Amniotic stem cell (primary cell): ENCODE measurements around the gene HADHA.
A peak's percentile ranks its signal among the peaks of the same experiment; 100 is the strongest.

Experiments
- DNase-seq: peaks from one replicate; lab custom pipeline; 2025; lab: John Stamatoyannopoulos, UW

Gene HADHA

DNA sequence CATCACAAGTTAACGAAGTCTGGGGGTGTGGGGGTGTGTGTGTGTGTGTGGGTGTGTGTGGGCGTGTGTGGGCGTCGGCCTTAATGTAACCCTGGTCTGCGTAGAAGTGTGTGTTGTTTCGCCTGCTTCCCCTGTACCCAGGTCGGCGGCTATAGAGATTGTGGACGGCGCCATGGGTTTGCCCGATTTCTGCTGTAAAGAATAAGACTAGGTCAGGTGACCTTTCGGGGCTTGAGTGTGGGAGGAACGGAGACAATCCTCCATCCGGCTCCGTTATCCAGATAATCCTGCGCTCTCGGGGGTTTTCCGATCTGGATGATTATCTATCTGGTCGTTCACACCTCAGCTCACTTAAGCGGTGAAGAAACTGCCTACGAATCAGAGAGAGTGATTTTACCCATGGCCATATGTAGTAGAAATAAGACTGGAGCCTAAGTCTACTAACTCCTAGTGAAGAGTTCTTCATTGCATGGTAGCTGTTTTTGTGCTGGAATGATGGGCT, 850 bp upstream of the HADHA start:
- DNase-seq, result peak; percentile 24

DNA sequence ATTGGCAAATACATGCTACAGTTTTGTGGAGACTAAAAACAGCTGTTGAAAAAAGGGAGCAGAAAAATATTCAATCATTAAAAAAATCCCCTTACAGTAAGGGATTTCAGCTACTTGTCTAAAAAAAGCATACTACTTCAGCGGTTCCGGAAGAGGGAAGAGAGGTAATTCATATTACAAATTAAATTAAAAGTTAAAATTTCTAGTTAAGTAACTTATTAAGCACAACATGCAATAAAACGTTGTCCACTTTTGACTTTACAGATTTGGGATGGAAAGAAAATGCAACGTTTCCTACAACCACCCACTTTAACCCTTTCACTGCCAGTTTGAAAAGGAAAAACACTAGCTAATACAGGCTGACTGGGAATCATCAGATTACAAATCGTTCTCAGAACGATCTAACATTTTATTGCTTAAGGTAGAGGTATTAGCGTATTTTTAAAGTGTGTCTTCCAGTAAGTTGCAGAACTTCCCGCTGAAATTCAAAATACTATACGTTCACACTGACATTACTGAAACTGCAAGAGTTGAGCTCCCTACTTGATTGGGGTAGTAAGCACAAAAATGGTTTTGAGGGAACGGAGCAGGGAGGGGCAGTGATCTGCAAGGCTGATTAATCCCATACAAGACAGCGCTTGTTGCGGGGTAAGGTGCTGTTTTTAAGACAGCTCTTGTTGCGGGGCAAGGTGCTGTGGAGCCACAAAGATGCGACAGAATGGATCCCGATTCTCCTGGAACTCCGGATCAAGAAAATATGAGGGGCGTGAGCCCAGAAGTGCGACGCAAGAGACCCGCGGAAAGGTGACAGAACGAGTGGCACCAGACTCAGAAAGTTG, 743 bp downstream of the HADHA start:
- no peak for DNase-seq

DNA sequence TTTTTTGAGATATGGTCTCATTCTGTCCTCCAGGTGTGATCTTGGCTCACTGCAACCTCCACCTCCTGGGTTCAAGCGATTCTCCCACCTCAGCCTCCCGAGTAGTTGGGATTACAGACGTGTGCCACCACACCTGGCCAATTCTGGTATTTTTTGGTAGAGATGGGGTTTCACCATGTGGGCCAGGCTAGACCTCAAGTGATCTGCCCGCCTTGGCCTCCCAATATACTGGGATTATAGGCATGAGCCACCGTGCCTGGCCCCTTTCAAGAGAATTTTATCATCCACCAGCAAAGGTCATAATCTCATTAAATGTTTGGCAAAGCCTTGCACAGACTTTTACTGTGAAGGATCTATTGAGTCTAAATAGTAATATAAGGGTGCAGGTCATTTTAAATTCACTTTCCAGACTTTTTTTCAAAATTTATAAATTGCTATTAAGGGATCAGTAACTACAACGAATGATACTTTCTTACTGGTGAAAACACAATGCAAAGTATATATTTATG, 2.5 kb downstream of the HADHA start:
- DNase-seq, result no peak

DNA sequence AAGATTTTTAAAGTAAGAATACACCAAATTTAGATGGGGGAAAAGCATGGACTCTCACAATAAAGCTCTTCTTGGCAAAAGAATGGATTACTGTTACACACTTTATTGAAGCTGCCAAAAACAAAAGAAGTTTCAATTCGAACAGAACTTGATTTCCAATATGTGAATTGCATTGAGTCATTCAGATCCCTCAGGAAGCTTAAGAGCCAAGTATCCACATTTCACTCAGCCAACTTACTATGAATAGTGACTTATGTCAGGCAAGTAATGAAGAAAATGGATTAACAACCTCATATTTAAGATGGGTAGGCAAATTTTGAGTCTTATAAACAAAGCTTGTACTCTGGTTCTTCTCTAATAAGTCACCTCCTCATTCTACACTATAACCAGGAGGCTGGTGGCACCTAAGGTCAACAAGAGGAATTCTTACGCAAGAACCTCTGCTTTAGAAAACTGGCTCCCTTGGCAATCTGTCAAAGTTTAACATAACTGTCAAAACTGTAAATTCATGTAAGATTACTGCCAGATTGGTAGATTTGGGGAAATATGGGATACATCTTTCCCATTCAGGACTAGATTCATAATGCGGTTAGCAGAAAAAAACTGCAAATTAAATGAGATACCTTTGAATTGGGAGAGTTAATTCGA, 6.0 kb downstream of the HADHA start:
- no peak for DNase-seq

DNA sequence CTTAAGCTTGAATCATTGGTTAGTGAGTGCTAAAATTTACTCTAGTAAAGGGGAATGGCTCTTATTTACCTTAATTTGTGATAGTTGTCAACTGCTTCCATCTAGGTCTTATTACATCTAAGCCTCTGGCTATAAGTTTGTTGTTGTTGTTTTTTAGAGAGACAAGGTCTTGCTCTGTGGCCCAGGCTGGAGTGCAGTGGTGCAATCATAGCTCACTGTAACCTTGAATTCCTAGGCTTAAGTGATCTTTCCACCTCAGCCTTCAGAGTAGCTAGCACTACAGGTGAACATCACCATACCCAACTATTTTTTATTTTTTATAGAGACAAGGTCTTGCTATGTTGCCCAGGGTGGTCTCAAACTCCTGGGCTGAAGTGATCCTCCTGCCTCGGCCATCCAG, 6.6 kb downstream of the HADHA start:
- DNase-seq, result no peak

DNA sequence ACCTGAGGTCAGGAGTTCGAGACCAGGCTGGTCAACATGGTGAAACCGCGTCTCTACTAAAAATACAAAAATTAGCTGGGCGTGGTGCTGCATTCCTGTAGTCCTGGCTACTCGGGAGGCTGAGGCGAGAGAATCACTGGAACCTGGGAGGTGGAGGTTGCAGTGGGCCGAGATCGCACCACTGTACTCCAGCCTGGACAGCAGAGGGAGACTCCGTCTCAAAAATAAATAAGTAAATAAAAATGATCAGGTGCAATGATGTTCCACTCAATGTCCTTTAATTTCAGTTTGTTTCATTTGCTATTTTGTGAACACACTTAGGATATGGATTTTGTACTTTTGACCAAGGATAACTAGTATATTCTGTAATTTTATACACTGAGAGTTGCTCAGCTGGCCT, 9.3 kb downstream of the HADHA start:
- no peak for DNase-seq

DNA sequence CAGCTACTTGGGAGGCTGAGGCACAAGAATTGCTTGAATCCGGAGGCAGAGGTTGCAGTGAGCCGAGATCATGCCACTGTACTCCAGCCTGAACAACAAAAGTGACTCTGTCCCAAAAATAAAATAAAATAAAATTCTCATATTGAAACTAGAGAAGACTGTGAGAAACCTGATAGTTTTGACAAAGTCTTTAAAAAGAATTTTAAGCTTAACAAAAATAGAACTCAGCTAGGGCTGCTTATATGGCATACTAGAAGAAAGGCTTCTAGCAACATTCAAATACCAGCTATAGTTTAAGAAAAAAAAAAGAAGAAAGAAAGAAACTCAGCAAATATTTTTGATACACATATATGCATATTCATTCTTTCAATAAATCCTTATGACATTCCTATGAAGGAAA, 13.6 kb downstream of the HADHA start:
- DNase-seq, result no peak

DNA sequence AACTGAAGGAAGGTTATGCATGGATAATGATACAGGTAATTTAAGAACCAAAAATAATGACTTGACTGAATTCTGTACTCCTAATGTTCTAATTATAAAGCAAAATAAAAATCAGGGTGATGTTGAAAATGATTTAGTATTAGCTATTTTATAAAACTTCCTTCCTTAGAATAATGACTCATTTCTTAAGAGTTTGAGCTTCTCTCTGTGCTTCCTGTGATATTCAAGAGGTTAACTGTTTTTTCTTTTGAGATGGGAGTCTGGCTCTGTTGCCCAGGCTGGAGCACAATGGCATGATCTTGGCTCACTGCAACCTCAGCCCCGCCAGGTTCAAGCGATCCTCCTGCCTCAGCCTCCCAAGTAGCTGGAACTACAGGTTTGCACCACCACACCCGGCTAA, 14.8 kb downstream of the HADHA start:
- no peak for DNase-seq

DNA sequence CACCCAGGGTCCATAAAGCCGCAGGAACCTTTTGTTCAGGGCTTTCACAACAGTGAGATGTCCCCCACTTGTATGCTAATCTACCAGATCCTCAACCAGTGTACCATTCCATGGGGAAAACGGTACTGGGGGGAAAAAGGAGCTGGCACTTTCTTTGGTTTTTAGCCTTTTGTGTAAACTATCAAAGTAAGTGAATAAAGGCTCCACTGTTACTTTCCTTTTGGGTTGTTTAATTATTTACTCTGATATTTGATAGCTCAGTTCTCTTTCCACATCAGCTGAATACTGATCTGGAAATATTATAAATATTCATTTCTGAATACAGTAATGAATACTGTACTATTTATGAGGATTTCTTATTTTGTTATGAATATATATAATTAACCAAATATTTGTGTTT, 20.3 kb downstream of the HADHA start:
- DNase-seq, result no peak

DNA sequence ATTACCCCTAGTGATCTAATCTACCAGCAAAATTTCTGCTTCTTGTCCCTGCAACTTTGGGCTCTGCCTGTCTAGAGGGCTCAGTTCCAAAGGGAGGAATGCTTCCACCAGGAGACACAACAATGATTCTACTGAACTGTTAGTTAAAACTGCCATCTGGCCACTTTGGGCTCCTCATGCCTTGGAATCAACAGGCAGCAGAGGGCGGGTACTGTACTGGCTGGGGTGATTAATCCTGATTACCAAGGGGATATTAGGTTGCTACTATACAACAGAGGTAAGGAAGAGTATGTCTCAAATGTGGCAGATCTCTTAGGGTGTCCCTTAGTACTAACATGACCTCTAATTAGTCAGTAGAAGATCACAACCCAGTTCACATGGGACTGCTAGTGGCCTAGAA, 21.4 kb downstream of the HADHA start:
- no peak for DNase-seq

DNA sequence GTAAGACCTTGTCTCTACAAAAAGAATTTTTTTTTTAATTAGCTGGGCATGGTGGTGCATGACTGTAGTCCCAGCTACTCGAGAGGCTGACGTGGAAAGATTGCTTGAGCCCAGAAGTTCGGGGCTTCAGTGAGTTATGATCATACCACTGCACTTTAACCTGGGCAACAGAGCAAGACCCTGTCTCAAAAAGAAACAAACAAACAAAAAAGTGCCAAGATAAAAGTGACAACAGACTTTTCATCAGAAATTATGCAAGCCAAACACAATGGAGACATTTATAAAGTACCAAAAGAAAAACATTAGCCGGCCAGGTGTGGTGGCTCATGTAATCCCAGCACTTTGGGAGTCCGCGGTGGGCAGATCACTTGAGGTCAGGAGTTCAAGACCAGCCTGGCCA, 26.7 kb downstream of the HADHA start:
- DNase-seq, result no peak

DNA sequence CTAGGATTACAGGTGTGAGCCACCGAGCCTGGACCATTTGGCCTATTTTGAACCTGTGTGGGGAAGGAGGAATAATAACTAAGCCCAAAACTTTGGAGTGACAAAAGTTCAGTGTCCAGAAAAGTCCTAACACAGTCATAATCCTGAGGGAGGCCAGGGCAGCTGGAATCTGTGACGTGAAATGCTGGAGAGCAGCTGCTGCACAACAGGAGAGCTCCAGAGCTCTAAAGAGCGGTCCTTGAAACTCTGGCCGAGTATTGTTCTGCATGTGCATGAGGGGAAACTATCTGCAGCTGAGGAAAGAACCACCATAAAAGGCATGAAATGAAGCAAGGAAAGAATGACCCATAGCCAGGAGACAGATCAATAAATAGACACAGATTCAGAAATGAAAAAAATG, 27.8 kb downstream of the HADHA start:
- DNase-seq, result no peak

DNA sequence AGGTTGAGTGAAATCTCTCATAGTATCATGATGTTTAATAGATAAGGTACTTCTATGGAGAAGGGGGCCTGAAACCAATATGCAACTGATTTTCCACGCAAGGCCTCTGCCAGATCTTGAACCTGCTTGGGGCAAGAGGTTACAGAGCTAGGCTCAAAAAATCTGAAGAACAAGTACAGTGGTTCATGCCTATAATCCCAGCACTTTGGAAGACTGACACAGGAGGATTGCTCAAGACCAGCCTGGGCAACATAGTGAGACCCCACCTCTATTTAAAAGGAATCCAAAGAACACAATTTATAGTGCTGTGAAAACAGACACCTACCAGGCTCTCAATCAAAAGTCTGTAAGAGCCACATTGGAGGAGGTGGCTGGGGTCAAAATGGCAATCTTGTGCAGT, 28.6 kb downstream of the HADHA start:
- no peak for DNase-seq

DNA sequence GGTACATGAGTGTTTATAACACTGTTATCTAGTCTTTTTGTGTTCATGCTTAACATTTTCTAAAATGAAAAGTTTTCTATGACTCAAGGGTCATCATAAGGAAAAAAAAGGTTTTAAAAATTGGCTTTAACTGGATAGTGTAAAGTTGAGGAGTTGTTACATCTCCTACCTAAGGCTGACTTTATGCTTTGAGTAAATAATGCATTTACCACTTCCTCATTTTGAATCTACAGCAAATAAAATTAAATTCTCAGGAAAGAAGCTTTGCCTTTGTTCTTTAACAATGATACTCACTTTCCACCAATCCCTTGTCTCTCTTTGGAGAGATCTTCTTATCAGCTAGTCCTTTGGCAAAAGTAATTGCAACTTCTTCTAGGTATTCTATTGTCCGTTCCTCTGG, 29.7 kb downstream of the HADHA start:
- DNase-seq, result no peak

DNA sequence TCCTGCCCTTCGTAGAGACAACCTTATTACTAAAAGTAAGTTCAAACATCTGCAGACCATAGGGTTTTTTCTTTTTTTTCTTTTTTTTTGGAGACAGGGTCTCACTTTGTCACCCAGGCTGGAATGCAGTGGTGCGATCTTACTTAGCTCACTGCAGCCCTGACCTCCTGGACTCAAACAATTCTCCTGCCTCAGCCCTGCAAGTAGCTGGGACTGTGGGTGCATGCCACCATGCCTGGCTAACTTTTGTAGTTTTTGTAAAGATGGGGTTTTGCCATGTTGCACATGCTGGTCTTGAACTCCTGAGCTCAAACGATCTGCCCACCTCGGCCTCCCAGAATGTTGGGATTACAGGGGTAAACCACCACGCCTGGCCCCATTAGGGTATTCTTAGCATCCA, 32.4 kb downstream of the HADHA start:
- DNase-seq, result no peak

DNA sequence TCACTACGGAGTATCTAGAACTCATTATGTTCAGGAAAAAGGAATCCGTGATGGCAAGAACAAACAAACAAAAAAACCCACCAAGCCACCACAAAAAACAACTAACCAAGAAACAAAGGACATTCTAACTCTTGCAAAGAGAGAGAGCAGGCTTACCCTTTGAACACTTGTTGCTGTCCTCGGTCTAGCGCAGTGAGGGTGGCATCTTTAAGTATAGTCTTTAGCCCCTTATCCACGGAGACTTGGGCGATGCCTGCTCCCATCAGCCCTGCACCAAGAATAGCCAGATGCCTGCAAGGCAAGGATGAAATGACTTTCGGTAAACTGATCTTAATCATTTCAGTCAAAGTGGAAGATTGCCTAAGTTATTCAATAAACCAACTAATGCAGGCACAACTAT, 40.5 kb downstream of the HADHA start:
- DNase-seq, result no peak

DNA sequence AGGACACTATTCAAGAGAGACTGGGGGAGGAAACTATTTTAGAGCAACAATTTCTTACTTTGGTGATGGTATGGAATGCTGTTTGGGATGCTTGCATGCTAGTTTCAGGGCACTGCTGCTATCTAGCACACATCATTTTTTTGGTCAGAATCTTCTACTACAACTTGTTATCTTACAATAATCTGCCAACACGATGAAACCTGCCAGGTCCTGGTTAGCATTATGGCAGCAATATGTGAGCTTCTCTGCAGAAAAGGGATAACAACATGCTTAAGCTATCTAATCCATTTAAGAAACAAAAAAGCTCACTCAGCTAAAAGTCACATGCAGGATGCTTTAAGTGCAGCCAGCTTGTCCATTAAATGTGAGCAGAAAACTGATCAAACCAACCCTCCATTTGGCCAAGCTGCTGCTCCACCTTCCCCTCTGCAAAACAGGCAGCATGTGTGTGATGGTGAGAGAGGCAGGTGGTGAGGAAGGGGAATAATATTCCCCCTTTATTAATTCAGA, 41.4 kb downstream of the HADHA start:
- no peak for DNase-seq

DNA sequence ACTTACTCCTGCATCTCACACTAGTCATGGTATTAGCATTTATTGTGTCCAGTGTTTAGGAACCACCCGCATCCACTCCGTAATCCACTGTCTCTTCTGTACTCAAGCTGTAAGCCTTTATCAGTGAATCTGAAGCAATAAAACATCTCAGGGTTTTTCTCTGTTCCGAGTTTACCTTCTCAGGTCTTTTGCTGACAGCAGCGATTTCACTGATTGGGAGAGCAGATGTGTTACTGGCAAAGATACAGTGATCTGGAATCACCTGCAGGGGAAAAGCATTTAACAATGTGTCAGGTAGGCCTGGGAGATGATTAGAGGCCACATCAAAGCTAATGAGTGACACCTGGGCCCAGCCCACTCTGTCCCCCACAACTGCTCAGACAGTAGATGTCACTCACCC, 46.9 kb downstream of the HADHA start:
- DNase-seq, result no peak

DNA sequence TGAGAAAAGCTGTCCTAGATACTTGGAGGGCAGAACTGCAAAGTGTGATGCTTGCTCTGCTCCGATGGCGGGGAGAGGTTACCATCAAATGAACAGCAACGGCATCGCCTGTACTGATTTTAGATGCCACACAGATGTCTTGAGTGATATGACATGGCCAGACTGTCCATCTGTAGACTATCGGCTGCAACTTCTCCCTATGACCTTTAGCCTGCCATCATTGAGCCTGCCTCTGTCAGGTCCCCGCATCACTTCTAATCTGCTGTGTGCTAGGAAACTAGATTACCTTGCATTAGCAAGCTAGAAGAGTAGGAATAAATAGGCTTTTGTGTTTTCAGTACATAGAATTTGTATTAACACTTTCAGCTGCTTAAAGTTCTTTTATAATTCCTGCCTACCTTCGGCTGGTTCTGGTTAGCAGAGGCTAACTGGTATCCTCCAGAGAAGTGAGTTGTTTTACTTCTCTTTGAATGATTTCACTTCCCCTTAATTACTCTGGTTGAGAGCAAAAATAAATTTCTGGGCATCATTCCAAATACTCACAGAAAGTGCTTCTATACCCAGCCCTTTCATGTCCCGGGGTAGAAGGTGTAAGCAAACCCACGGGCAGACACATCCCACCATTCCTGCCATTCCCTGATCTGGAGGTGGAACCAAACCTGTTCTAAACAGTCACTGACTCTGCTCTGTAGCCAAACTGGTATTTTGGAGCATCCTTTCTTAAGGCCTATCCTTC, 47.6 kb downstream of the HADHA start:
- no peak for DNase-seq

DNA sequence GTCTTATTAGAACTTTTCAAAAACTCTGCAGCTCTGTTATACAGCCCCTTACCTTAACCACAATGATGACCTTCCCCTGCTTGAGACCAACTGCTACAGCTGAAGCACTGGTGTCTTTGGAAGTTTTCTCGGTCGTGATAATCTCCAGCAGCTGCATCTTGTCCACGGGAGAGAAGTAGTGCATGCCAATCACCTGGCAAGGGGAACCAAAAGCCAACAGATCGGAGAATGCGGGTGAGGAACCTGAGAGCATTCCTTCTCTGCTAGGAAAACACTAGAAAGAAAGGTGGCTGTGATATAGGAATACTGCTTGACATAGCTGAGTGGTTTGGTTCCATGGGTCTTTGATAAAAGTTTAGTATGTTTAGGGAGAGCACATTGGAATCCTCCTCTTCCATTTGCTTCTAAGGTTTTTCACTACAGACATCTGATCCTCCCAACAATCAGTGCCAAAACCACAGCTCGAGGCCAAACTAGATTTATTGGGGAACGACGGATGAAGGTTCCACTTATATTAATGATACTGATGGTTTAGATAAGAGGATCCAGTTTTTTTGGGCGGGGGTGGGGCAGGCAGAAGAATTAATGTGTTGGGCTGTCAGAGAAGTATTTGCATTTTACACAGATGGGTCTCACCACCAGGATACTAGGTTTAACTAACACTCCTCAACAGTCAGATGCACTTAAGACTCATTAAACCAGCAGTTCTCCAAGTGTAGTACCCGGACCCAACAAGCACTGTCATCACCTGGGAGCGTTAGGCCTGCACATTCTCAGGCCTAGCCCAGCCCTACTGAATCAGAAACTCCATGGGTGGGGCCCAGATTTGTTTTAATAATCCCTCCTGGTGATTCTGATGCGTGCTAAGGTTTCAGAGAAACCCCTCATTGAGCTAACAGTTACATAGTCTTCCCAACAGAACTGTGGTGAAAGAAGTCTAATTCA, 49.1 kb downstream of the HADHA start:
- DNase-seq, result no peak

DNA sequence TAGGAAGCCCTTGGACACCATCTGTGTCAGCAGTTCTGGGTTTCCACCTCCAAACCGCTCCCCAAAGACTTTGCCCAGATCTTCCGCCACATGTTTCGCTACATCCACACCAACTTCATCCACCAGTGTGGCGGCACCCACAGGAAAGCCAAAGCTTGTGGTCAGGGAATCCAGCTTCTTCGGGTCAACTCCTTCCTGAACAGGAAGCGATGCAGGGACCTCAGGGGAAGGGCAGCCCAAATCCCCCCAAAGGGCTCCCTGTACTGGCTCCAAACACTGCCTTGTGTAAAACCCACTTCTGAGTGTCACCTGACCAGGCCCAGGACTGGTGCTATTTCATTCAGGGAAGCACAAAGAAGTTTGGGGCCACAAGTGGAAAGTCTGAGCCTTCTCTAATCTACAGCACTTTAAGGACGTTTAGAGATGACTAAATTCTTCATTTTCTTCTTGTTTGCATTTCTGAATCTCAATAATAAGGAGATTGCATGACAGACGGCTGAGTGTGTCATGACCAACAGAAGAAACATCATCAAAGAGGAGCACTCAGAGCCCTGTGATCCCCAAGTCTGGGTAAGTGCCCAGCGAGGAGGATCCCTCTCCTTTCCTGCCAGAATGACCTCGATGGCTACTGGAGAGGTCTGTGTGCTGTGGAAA, 50.7 kb downstream of the HADHA start:
- no peak for DNase-seq
